Activated CD8-positive, alpha-beta memory T cell treated with anti-CD3 and anti-CD28 coated beads, Interleukin-2, amount 50 U/mL, for 48 hours (primary cell): ENCODE measurements around the gene MIX23.
"Not testable (repeated sequence)": the region's sequence is repeated elsewhere in the genome, so short reads cannot be mapped to it uniquely, and the experiment has no call there.

Experiments
- DNase-seq: peaks from one replicate; pipeline ENCODE4 v3.0.0-alpha.2; 2020

Gene MIX23

GRCh38 chr3:122391681-122392446, 8.8 kb upstream of the MIX23 start:
- no peak for DNase-seq

GRCh38 chr3:122390665-122391064, 7.6 kb upstream of the MIX23 start:
- no peak for DNase-seq

- no peak for DNase-seq
These were observed 6.9 kb upstream of the MIX23 start for GRCh38 chr3:122389892-122390291.

DNA sequence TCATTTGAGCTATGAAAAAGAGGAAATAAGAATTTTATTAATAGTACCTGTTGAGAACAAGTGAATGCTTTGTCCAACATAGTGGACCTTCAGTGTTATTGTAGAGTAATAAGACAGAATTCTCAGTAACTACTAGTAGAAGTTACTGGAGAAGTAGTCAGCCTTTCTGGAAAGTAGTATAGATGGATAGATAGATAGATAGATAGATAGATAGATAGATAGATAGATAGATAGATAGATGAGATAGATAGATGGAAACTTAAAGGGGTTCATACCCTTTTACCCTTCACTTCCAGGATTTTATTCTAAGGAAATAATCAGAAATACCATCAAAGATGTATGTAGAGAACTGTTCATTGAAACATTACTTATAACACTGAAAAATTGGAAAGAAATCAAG, 6.2 kb upstream of the MIX23 start:
- no peak for DNase-seq

- DNase-seq = no peak
These were observed 4.7 kb upstream of the MIX23 start for GRCh38 chr3:122387709-122388108.

DNA sequence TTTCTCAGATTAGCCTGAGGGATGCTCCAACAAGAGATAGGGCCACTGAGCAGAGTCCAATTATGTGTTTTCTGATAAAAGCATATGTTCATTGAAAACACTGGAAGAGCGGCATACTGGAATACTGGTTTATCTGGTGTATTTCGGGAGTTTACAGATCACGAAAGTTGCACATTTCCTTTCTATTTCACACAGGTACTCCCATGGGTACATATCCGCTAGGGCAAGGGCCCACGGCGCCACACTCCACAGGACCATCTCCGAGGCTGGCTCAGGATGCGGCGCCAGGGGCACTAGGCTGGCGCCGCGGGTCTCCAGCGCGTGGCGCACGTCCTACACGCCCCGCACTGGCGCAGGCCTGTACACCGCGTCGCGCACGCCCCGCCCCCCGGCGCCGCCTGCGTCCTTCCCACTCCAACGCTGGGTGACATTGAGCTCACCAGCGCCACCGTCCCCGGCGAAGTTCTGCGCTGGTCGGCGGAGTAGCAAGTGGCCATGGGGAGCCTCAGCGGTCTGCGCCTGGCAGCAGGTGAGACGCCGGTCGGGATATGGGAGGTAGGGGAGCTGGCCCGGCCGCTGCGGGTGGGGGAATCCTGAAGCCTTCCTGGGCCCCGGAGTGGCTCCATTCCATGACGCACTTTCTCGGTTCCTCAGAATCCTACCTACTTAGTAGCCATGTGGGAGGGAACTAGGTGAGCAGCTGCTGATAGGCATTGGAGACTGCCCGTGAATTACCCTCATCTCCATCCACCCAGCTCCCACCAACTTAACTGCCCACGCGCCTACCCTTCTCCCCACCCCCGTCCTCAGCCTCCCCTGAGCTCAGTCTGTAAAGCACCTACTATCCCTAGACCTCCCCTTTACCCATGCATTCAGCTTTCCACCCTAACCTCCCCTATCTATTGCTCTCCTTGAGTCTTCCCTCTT, 1.0 kb upstream of the MIX23 start, which contains the start of gene FAM162A:
Gene FAM162A (plus strand): TSS at position 412 of the 927 bp plus-strand sequence. CDS start 84 bp downstream, at position 496.
- DNase-seq = peak; percentile 96

GRCh38 chr3:122377975-122378374, 5.1 kb downstream of the MIX23 start:
- DNase-seq = no peak

- no peak for DNase-seq
These were observed 9.0 kb downstream of the MIX23 start for GRCh38 chr3:122374034-122374433.

DNA sequence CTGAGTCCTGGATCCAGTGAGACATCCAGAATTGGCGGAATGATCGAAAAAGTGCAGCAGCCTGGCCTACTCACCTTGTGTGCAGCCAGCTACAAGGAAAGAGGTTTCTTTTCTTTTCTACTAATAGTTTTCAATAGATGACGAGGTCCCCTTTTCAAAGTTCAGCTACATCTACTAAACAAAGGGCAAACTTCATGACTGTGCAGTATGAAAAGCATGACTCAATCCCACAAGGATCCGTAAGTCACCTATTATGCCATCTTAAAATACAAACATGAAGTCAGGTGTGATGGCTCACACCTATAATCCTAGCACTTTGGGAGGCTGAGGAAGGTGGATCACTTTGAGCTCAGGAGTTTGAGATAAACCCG, 16.7 kb downstream of the MIX23 start:
- no peak for DNase-seq

DNA sequence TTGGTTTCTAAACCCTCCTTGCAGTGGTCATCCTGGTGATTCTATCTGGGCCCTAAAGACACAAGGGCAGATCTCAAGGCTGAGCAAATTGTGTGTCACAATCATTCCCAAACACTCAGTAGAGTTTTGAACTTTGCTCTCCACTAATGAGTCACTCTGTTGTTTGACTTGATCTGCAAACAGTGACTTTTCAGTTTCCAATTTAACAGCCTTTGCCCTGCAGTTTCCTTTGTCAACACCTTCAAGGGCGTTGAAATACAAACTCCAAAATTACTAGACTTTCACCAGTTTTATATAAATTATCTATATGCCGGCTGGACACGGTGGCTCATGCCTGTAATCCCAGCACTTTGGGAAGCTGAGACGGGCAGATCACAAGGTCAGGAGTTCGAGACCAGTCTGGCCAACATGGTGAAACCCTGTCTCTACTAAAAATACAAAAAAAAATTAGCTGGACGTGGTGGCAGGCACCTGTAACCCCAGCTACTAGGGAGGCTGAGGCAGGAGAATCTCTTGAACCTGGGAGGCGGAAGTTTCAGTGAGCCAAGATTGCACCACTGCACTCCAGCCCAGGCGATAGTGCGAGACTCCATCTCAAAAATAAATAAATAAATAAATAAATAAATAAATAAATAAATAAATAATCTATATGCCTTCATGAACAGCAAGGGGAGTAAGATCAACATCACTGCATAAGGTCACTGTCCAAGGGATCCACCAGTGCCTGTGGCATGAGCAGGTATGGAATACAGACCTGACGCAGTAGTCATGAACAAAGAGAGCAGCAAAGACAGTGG, 17.3 kb downstream of the MIX23 start:
- DNase-seq = not testable (repeated sequence)

DNA sequence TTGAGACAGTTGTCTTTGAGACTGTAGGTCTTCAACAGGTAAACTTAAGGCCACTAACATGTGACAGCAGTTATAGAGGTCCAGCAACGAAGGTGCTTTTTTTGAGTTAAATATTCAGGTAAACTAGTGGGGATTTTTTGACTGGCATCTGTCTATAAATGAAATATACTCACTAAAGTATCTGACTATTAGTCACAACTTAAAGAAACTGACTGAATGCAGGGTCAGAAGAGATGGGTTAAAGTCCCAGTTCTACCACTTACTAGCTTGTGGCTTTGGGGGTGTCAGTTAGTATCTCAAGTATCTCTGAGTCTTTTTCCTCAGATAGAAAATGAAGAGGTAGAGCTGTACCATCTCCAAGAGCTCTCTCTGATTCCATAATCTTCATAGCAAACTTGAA, 18.0 kb downstream of the MIX23 start:
- DNase-seq = no peak

GRCh38 chr3:122364490-122364889, 18.5 kb downstream of the MIX23 start:
- no peak for DNase-seq

DNA sequence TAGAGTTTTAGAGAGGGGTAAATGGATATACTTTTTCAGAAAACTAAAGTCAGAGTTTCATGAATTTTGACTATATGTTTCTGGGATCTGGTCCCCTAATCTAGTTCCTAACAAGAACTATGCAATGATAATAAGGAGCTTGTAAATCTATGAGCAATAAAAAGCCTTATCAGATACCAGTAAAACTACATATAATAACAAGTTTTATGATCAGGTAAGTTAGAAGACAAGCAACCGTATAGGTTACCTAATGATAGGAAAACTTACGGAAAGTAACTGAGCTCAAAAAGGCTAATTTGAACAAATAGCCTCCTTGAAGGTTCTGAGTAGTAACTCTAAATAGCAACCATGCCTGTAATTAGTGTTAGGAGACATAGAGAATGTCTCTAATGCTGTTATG, 21.0 kb downstream of the MIX23 start:
- DNase-seq = no peak

DNA sequence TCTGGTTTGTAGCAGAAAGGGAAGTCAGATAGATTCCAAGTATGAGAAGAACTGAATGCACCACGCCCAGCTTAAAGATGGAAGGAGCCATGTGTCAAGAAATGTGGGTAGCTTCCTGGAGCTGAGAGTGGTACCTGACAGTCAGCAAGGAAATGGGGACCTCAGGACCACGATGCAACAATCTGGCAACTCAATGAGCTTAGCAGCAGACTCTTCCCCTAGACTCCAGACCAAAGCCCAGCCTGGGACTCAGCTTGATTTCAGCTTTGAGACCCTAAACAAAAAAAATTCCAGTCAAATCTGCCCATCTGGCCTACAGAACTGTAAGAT, 24.4 kb downstream of the MIX23 start:
- no peak for DNase-seq

DNA sequence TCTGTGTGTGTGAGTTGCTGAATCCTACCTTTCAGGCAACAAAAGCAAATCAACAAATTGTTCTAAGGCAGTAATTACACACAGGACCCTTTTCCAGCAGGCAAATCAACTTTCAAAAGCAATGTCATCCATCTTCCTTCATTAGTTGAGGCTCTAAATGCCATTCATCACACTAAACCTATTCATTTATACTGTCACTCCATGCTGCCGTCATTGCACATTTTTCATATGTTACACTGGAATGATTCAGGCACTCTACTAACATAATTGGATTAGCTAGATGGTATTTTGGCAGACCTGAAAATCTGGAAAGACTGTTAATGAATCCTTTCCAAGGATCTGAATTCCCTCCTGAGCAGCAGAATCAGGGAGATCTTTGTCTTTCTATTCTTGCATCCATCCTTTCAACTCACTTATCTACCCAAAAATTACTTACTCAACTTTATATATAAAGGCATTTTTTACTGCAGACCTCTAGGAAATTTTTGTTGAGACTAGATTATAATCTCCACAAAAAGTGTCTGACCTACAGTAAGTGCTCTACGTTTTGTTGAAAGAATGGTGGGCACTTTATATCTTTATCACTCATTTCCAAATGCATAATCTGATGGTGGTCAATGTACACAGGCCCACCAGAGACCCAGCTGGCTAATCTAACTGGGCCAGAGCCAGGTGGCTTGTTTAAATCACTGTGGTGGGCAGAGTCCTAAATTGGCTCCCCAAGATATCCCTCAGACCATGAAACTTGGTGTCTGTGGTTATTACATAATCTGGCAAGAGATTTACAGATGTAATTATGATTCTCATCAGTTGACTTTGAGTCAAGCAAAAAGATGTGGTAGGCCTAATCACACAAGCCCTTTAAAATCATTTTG, 25.0 kb downstream of the MIX23 start:
- no peak for DNase-seq

GRCh38 chr3:122356402-122356801, 26.6 kb downstream of the MIX23 start:
- no peak for DNase-seq

DNA sequence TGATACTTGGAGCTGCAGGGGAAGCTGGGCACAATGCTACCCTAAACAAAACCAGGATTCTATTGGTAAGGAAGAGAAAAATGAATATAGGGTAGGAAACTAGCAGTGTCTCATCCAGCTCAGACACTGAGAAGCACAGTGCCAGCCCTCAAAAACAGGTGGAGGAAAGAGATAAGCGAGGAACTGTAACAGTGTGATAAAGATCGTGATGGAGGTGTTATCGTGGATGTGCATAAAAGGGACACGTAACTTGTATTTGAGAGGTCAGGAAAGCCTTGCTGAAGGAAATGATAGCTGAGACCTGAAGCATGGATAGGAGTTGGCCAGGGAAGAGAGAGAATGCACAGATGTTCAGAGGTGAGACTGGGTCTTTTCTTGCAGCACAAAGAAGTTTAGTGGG, 27.4 kb downstream of the MIX23 start:
- DNase-seq = no peak

GRCh38 chr3:122353893-122354401, 29.1 kb downstream of the MIX23 start:
- DNase-seq = no peak

GRCh38 chr3:122353215-122353614, 29.8 kb downstream of the MIX23 start:
- DNase-seq = no peak

DNA sequence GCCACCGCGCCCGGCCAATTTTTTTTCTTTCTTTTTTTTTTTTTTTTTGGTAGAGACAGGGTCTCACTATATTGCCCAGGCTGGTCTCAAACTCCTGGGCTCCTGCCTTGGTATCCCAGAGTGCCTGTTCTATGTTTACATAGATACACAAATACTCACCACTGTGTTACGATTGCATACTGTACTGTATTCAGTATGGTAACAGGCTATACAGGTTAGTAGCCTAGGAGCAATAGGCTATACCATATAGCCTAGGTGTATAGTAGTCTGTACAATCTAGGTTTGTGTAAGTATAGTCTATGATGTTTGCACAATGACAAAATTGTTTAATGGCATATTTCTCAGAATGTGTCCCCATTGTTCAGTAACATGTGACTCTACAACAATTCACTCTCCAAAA, 31.4 kb downstream of the MIX23 start:
- DNase-seq = no peak

- DNase-seq = no peak
These were observed 32.1 kb downstream of the MIX23 start for GRCh38 chr3:122350814-122351418.

DNA sequence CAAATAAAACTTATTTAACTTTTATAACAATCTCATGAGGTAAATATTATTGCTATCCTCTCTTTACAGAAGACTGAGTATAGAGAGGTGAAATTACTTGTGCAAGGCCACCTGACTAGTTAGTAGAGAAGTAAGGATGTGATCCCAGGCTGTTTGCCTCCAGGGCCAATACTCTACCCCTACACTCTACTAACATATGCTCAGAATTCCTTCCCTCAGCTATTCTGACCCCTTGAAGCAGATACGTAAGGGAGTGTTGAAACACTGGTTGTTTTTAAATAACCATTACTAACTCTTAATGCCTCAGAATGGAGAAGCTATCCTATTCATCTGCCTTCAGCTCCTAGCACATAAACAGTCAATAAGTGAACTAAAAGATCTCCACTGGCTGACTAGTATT, 33.9 kb downstream of the MIX23 start:
- DNase-seq = no peak
